Tibial nerve (tissue), 3 donors: ENCODE data around the gene APEH.

Experiments used
- CTCF ChIP-seq, 5 experiments: fragments of 200-600 bp in 3 of 5; fragments of 450-650 bp in 2 of 5; sonication (generic) in 3 of 5; IDR thresholded peaks; one replicate each; pipeline ENCODE4 v1.5.1; 2016 to 2019; ENCODE audit warnings: antibody characterized with exemption in 5 of 5, mild to moderate bottlenecking in 3 of 5, moderate library complexity in 2 of 5
- POLR2A ChIP-seq, 2 donors: fragments of 450-650 bp; IDR thresholded peaks; one replicate each; pipeline ENCODE4 v1.6.1; 2017; ENCODE audit warnings: antibody characterized with exemption in 2 of 2, mild to moderate bottlenecking in 2 of 2, moderate library complexity in 2 of 2

GRCh38 chr3:49722896-49723295 is 48.7 kb downstream of the APEH start:
- TF ChIP-seq CTCF (IDR thresholded peaks at IDR 0.05), result no peak
- TF ChIP-seq POLR2A (IDR thresholded peaks at IDR 0.05), result no peak
